Gastroesophageal sphincter (tissue), 3 donors: ENCODE measurements around the gene FAHD2A.

ENCODE experiments used
- CTCF ChIP-seq, 4 experiments: fragments of 200-600 bp in 2 of 4; fragments of 450-650 bp in 2 of 4; sonication (generic) in 1 of 4; IDR thresholded peaks; one replicate each; pipeline ENCODE4 v1.5.1; 2017 to 2019; ENCODE audit warnings: antibody characterized with exemption in 4 of 4, mild to moderate bottlenecking in 2 of 4, moderate library complexity in 2 of 4
- POLR2A ChIP-seq, 2 donors: fragments of 450-650 bp; IDR thresholded peaks; one replicate each; pipeline ENCODE4 v1.6.1; 2017; ENCODE audit warnings: antibody characterized with exemption in 2 of 2, mild to moderate bottlenecking in 2 of 2, moderate library complexity in 1 of 2

- no peak for TF ChIP-seq CTCF (IDR thresholded peaks at IDR 0.05)
- no peak for TF ChIP-seq POLR2A (IDR thresholded peaks at IDR 0.05)
Observed at GRCh38 chr2:95392320-95392719, 10.2 kb upstream of the FAHD2A start.
